ENCODE results near the gene TAB2.

Gene TAB2

DNA sequence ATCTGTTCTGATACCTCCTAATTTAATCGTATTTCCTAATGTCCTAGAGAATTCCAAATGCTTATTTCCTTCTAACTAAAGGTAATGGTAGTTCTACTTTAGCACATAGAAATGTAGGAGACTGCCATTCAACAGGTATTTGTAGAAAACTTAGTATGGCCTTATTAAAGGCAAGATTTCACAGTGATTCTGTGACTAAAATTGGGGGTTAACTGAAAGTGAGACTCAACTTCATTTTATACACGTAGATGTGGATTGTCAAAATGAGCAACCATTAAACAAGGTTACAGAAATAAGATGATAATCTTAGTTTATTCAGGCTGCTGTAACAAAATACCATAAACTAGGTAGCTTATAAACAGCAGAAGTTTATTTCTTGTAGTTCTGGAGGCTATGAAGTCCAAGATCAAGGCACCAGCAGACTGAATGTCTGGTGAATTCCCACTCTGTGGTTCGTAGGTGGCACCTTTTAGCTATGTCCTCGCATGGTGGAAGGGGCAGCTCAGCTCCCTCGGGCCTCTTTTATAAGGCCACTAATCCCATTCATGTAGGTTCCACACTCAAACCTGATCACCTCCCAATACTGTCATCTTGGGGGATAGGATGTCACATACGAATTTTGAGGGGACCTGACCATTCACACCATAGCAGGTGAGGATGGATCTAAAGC is 38.7 kb downstream of the TAB2 start:
- TF ChIP-seq ZBTB7A (IDR thresholded peaks at IDR 0.05; ENCODE audit: low read depth) (no peak), FOXM1 (IDR thresholded peaks at IDR 0.05; ENCODE audit: borderline replicate concordance, low read depth) (no peak), TAF1 (IDR thresholded peaks at IDR 0.05; ENCODE audit: low read depth) (no peak), YY1 (IDR thresholded peaks at IDR 0.05; ENCODE audit: low read depth) (no peak), RAD21 (IDR thresholded peaks at IDR 0.05; ENCODE audit: low read depth) (no peak), EP300 (IDR thresholded peaks at IDR 0.05; ENCODE audit: borderline replicate concordance) (no peak), CREB1 (IDR thresholded peaks at IDR 0.05; ENCODE audit: low read depth) (no peak), EGR1 (IDR thresholded peaks at IDR 0.05) (no peak), CEBPB (IDR thresholded peaks at IDR 0.05) (no peak)
- TF ChIP-seq, protein P1, sequence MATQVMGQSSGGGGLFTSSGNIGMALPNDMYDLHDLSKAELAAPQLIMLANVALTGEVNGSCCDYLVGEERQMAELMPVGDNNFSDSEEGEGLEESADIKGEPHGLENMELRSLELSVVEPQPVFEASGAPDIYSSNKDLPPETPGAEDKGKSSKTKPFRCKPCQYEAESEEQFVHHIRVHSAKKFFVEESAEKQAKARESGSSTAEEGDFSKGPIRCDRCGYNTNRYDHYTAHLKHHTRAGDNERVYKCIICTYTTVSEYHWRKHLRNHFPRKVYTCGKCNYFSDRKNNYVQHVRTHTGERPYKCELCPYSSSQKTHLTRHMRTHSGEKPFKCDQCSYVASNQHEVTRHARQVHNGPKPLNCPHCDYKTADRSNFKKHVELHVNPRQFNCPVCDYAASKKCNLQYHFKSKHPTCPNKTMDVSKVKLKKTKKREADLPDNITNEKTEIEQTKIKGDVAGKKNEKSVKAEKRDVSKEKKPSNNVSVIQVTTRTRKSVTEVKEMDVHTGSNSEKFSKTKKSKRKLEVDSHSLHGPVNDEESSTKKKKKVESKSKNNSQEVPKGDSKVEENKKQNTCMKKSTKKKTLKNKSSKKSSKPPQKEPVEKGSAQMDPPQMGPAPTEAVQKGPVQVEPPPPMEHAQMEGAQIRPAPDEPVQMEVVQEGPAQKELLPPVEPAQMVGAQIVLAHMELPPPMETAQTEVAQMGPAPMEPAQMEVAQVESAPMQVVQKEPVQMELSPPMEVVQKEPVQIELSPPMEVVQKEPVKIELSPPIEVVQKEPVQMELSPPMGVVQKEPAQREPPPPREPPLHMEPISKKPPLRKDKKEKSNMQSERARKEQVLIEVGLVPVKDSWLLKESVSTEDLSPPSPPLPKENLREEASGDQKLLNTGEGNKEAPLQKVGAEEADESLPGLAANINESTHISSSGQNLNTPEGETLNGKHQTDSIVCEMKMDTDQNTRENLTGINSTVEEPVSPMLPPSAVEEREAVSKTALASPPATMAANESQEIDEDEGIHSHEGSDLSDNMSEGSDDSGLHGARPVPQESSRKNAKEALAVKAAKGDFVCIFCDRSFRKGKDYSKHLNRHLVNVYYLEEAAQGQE (IDR thresholded peaks at IDR 0.05; ENCODE audit: low read depth): no peak
- TF ChIP-seq, protein P2, sequence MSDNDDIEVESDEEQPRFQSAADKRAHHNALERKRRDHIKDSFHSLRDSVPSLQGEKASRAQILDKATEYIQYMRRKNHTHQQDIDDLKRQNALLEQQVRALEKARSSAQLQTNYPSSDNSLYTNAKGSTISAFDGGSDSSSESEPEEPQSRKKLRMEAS (IDR thresholded peaks at IDR 0.05): no peak
- TF ChIP-seq, protein P3, sequence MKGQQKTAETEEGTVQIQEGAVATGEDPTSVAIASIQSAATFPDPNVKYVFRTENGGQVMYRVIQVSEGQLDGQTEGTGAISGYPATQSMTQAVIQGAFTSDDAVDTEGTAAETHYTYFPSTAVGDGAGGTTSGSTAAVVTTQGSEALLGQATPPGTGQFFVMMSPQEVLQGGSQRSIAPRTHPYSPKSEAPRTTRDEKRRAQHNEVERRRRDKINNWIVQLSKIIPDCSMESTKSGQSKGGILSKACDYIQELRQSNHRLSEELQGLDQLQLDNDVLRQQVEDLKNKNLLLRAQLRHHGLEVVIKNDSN (IDR thresholded peaks at IDR 0.05): no peak

DNA sequence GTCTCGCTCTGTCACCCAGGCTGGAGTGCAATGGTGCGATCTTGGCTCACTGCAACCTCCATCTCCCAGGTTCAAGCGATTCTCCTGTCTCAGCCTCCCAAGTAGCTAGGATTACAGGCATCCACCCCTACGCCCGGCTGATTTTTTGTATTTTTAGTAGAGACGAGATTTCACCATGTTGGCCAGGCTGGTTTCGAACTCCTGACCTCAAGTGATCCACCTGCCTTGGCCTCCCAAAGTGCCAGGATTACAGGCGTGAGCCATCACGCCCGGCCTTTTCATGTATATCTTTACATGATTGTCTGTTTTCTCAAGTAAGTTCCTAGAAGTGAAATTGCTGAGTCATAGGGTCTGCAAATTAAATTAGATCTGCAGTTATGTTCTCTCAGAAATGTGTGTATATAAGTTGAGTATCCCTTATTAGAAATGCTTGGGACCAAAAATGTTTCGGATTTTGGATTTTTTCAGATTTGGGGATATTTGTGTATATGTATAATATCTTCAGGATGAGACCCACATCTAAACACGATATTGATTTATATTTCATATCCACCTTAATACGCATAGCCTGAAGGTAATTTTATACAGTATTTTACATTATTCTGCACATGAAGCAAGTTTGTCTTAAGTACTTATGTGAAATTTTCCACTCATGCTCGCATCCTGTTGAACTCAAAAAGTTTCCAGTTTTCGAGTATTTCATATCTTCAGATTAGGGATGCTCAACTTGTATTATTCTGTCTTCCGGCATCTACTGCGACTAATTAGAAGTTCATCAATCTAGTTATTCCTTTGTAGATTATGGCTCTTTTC is 40.4 kb downstream of the TAB2 start:
- no peak for TF ChIP-seq TCF12 (IDR thresholded peaks at IDR 0.05; ENCODE audit: low read depth)
- no peak for TF ChIP-seq ZBTB7A (IDR thresholded peaks at IDR 0.05; ENCODE audit: low read depth)
- TF ChIP-seq NFIC (IDR thresholded peaks at IDR 0.05): no peak
- TF ChIP-seq TEAD4 (IDR thresholded peaks at IDR 0.05): no peak
- TF ChIP-seq RAD21 (IDR thresholded peaks at IDR 0.05; ENCODE audit: low read depth): no peak
- no peak for TF ChIP-seq CREB1 (IDR thresholded peaks at IDR 0.05; ENCODE audit: low read depth)
- TF ChIP-seq EP300 (IDR thresholded peaks at IDR 0.05; ENCODE audit: borderline replicate concordance): no peak
- no peak for TF ChIP-seq CEBPB (IDR thresholded peaks at IDR 0.05)
- TF ChIP-seq FOXM1 (IDR thresholded peaks at IDR 0.05; ENCODE audit: borderline replicate concordance, low read depth): no peak
- no peak for TF ChIP-seq EGR1 (IDR thresholded peaks at IDR 0.05)
- TF ChIP-seq, protein P3 (IDR thresholded peaks at IDR 0.05): no peak
- TF ChIP-seq, protein P2 (IDR thresholded peaks at IDR 0.05): no peak
- no peak for TF ChIP-seq TAF1 (IDR thresholded peaks at IDR 0.05; ENCODE audit: low read depth)
- TF ChIP-seq, protein P1 (IDR thresholded peaks at IDR 0.05; ENCODE audit: low read depth): no peak

DNA sequence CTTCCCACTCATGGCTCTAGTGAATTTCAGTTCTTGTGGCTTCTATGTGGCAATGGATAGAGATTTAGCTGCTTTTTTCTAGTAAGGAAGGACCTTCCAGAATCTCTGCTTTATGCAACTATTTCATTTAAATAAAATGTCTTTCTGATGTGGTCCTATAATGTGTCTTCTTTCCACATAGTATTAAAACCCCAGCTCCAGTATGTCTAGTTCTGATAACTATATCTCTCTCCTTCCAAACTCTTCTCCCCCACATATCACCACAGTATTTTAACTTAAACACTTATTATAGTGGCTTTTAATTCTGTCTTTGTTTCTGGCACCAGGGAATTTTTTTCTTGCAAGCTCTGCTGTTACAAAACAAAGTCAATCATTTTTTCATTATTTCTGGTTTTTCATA is 41.9 kb downstream of the TAB2 start:
- TF ChIP-seq CREB1 (IDR thresholded peaks at IDR 0.05; ENCODE audit: low read depth) (no peak), ZBTB7A (IDR thresholded peaks at IDR 0.05; ENCODE audit: low read depth) (no peak), FOXM1 (IDR thresholded peaks at IDR 0.05; ENCODE audit: borderline replicate concordance, low read depth) (no peak), YY1 (IDR thresholded peaks at IDR 0.05; ENCODE audit: low read depth) (no peak)
- TF ChIP-seq, protein P3 (IDR thresholded peaks at IDR 0.05): no peak

DNA sequence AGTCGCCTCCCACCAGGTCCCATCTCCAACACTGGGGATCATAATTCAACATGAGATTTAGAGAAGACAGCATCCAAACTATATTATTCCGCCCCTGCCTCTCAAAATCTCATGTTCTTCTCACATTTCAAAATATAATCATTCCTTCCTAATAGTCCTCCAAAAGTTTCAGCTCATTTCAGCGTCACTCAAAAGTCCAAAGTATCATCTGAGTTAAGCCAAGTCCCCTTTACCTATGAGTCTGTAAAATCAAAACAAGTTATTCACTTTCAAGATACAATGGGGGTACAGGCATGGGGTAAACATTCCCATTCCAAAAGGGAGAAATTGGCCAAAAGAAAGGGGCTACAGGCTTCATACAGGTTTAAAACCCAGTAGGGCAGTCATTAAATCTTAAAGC is 43.0 kb downstream of the TAB2 start:
- no peak for TF ChIP-seq EP300 (IDR thresholded peaks at IDR 0.05; ENCODE audit: borderline replicate concordance)
- TF ChIP-seq, protein P1 (IDR thresholded peaks at IDR 0.05; ENCODE audit: low read depth): no peak
- no peak for TF ChIP-seq YY1 (IDR thresholded peaks at IDR 0.05; ENCODE audit: low read depth)
- TF ChIP-seq NFIC (IDR thresholded peaks at IDR 0.05): no peak
- TF ChIP-seq ZBTB7A (IDR thresholded peaks at IDR 0.05; ENCODE audit: low read depth): no peak
- TF ChIP-seq, protein P2 (IDR thresholded peaks at IDR 0.05): no peak
- TF ChIP-seq CEBPB (IDR thresholded peaks at IDR 0.05): no peak

Measured in Ishikawa (cell line).